ENCODE data around the gene PKNOX2.

PKNOX2 gene

DNA sequence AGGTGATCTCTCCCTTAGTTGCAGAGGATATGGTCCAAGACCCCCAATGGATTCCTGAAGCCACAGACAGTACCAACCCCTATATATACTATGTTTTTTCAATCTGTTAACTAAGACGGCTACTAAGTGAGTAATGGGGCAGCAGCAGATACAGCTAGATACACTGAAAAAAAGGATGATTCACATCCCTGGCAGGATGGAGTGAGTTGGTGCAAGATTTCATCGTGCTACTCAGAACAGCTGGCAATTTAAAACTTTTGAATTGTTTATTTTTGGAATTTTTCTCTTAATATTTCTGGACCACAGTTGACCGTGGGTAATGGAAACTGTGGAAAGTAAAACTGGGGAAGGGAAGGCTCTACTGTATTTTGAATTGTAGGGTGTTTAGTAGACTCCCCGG, 36.1 kb upstream of the PKNOX2 start:
- Histone ChIP-seq H3K27me3 (replicated peaks; ENCODE audit: control insufficient read depth, insufficient read depth, low read length) (no peaks in the 10 kb centered on the region; the same call in 1 of the 2 replicates), H3K36me3 (ENCODE audit: control insufficient read depth, insufficient read depth, low read length) (no peaks in the 10 kb centered on the region), H3K4me3 (replicated peaks; ENCODE audit: low read depth, low read length) (no peak overlapping the region)
- TF ChIP-seq, protein P1, sequence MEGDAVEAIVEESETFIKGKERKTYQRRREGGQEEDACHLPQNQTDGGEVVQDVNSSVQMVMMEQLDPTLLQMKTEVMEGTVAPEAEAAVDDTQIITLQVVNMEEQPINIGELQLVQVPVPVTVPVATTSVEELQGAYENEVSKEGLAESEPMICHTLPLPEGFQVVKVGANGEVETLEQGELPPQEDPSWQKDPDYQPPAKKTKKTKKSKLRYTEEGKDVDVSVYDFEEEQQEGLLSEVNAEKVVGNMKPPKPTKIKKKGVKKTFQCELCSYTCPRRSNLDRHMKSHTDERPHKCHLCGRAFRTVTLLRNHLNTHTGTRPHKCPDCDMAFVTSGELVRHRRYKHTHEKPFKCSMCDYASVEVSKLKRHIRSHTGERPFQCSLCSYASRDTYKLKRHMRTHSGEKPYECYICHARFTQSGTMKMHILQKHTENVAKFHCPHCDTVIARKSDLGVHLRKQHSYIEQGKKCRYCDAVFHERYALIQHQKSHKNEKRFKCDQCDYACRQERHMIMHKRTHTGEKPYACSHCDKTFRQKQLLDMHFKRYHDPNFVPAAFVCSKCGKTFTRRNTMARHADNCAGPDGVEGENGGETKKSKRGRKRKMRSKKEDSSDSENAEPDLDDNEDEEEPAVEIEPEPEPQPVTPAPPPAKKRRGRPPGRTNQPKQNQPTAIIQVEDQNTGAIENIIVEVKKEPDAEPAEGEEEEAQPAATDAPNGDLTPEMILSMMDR (IDR thresholded peaks at IDR 0.05; ENCODE audit: insufficient read depth, low read length, poor library complexity, severe bottlenecking): no peak
- DNase-seq (ENCODE audit: extremely low read depth, insufficient read length): no peak

DNA sequence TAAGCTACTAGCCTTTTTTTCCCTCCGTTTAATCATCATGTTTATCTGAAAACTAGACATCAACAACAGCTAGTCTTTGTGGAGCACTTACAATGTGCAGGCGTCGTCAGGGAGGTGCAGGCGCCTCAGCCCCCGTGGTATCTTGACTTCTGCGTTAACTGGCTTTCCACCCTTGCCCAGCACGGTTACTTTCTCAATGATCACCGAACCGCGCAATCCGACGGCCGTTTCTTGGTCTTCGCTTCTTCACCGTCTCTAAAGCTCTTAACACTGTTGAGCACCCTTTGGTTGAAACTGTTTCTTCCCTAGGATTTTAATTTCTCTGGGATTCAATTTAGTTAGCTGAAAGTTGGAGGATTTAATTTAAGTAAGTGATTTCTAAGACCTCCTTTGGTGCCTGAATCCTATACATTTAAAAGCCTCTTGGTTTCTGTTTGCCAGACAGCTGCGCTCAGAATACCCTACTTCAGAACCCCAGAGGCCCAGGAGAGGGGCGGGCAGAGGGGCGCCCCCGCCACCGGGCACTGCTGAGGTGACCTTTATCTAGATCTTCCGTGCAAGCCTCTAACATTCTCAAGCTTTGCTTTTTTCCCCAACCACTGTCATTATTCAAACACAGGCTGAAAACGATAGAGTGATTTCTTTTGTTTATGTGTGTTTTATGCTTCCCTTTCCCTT, 35.1 kb upstream of the PKNOX2 start:
- Histone ChIP-seq H3K27me3 (replicated peaks; ENCODE audit: control insufficient read depth, insufficient read depth, low read length) (no peaks in the 10 kb centered on the region; the same call in 1 of the 2 replicates), H3K4me3 (replicated peaks; ENCODE audit: low read depth, low read length) (no peak overlapping the region), H3K36me3 (ENCODE audit: control insufficient read depth, insufficient read depth, low read length) (no peaks in the 10 kb centered on the region)
- no peak for DNase-seq (ENCODE audit: extremely low read depth, insufficient read length)
- TF ChIP-seq, protein P1 (IDR thresholded peaks at IDR 0.05; ENCODE audit: insufficient read depth, low read length, poor library complexity, severe bottlenecking): no peak

DNA sequence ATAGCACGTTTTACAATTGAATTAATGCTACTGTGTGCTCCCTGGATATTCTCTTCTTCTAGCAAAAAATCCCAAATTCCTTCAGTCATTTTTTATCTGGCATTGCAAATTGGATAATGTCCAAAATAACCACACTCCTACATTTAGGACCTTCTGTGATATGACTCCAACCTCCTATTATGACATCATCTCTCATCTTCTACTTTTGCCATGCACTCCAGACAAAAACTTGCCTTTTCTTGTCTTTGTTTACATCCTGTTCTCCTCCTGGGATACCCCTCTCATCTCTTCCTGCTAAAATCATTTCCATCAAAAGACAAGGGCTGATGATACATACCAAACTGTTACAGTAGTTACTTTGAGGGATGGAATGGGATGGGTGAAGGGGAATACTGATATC, 32.5 kb upstream of the PKNOX2 start:
- no peaks in the 10 kb centered on the region for H3K36me3 ChIP-seq (ENCODE audit: control insufficient read depth, insufficient read depth, low read length)
- no peak for DNase-seq (ENCODE audit: extremely low read depth, insufficient read length)
- H3K4me3 ChIP-seq (replicated peaks; ENCODE audit: low read depth, low read length): no peak overlapping the region
- no peaks in the 10 kb centered on the region for H3K27me3 ChIP-seq (replicated peaks; ENCODE audit: control insufficient read depth, insufficient read depth, low read length)
- TF ChIP-seq, protein P1 (IDR thresholded peaks at IDR 0.05; ENCODE audit: insufficient read depth, low read length, poor library complexity, severe bottlenecking): no peak

DNA sequence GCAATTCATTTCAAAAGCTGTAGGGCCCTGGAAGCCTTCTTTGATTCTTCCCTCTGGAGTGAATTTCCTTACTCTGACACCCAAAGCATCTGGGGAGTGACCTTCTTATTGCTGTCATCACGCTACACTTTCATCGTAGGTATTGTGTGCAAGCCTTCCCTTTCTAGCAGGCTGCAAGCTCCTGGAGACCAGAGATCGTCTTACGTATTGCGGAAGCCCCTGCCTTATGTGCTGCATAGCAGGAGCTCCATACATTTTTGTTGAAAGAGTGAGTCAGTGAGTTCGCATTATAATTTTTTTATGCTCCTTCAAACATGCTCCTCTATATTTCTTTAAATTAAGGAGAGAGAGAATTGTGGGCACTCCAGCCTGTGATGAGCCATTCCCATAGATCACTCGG, 32.0 kb upstream of the PKNOX2 start:
- H3K27me3 ChIP-seq (replicated peaks; ENCODE audit: control insufficient read depth, insufficient read depth, low read length): no peaks in the 10 kb centered on the region
- no peaks in the 10 kb centered on the region for H3K36me3 ChIP-seq (ENCODE audit: control insufficient read depth, insufficient read depth, low read length)
- TF ChIP-seq, protein P1 (IDR thresholded peaks at IDR 0.05; ENCODE audit: insufficient read depth, low read length, poor library complexity, severe bottlenecking): no peak
- no peak for DNase-seq (ENCODE audit: extremely low read depth, insufficient read length)
- no peak overlapping the region for H3K4me3 ChIP-seq (replicated peaks; ENCODE audit: low read depth, low read length)

DNA sequence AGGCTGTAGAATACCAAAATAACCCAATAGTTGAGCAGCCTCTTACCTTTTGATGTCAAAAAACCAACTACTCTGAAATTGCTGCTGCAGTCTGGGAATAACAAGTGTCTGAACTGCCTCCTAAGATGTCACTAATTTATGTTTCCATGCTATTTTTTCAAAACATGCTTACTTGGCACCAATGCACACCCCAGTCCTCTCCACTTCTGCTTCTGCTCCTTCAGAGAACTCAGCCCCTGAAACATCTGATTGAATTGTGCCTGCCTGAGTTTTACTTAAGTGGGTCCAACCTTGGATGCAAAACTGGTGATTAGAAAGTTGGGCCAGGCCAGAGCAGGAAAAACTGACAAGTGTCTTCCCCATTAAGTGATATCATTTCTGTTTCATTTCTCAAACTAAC, 28.6 kb upstream of the PKNOX2 start:
- TF ChIP-seq, protein P1 (IDR thresholded peaks at IDR 0.05; ENCODE audit: insufficient read depth, low read length, poor library complexity, severe bottlenecking): no peak
- no peak for DNase-seq (ENCODE audit: extremely low read depth, insufficient read length)
- Histone ChIP-seq H3K36me3 (ENCODE audit: control insufficient read depth, insufficient read depth, low read length) (no peaks in the 10 kb centered on the region), H3K4me3 (replicated peaks; ENCODE audit: low read depth, low read length) (no peak overlapping the region), H3K27me3 (replicated peaks; ENCODE audit: control insufficient read depth, insufficient read depth, low read length) (no peaks in the 10 kb centered on the region; the same call in 1 of the 2 replicates)

DNA sequence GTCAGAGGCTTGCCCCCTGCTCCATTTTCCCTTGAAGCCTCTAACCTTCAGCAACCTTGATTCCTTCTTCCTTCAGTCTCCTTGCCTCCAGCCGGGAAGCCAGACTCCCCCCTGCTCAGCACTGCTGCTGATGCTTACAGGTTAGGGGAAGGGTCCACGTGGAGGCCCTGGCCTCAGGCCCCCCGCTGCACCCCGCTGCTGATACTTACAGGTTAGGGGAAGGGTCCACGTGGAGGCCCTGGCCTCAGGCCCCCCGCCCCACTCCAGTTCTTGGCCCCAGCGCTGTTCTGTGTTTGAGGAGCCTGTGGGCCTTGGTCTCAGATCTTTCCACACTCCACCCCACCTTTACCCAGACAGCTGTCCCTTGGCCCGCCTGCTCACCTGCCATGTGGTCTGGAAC, 25.6 kb upstream of the PKNOX2 start:
- TF ChIP-seq, protein P1 (IDR thresholded peaks at IDR 0.05; ENCODE audit: insufficient read depth, low read length, poor library complexity, severe bottlenecking): no peak
- no peak for DNase-seq (ENCODE audit: extremely low read depth, insufficient read length)
- H3K36me3 ChIP-seq (ENCODE audit: control insufficient read depth, insufficient read depth, low read length): no peaks in the 10 kb centered on the region
- H3K27me3 ChIP-seq (replicated peaks; ENCODE audit: control insufficient read depth, insufficient read depth, low read length): no peaks in the 10 kb centered on the region; the same call in 1 of the 2 replicates
- H3K4me3 ChIP-seq (replicated peaks; ENCODE audit: low read depth, low read length): no peak overlapping the region
